ENCODE measurements around the gene RAMACL.

The RAMACL gene

DNA sequence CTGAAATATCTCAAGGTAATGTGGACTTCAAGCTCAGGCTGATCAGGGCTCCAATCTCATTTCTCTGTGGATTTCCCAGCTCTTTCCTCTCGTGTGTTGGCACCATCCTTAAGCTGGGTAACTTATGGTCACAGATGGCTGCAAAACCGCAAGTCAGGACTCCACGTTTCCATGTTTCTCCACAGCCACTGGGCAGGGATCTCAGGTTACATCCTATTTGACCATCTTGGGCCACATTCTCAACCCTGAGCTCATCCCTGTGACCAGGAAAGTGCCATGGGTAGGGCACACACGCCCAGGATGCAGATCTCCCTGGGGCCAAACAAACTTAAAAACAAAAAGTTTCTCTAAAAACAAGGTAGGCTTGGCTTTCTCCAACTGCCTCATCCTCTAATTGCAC, 25.2 kb upstream of the RAMACL start:
- DNase-seq (ENCODE audit: low spot score), result no peak
- Histone ChIP-seq H3K27ac (no peak overlapping the region), H3K4me3 (no peak overlapping the region)
- TF ChIP-seq, protein P1, sequence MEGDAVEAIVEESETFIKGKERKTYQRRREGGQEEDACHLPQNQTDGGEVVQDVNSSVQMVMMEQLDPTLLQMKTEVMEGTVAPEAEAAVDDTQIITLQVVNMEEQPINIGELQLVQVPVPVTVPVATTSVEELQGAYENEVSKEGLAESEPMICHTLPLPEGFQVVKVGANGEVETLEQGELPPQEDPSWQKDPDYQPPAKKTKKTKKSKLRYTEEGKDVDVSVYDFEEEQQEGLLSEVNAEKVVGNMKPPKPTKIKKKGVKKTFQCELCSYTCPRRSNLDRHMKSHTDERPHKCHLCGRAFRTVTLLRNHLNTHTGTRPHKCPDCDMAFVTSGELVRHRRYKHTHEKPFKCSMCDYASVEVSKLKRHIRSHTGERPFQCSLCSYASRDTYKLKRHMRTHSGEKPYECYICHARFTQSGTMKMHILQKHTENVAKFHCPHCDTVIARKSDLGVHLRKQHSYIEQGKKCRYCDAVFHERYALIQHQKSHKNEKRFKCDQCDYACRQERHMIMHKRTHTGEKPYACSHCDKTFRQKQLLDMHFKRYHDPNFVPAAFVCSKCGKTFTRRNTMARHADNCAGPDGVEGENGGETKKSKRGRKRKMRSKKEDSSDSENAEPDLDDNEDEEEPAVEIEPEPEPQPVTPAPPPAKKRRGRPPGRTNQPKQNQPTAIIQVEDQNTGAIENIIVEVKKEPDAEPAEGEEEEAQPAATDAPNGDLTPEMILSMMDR (IDR thresholded peaks at IDR 0.05), result no peak

DNA sequence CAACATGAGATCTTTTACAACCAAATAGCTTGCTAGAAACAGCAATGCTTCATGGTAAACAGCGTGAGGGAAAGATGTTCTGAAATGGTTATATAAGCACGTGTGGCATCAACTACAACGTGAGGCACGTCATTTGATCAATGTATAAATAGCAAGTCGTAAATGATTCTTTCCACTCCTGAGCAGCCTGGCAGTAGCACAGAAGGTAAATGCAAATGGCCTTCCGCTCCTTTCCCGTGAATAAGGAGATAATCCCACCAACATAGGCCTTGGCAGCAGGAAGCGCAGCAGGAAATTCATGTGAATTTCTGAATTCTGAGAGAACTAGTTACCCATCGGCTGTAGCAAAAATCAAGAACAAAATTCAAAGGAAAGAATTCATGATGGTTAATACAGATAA, 23.6 kb upstream of the RAMACL start:
- H3K27ac ChIP-seq, result no peak overlapping the region
- H3K4me3 ChIP-seq, result no peak overlapping the region
- TF ChIP-seq, protein P1 (IDR thresholded peaks at IDR 0.05), result no peak
- no peak for DNase-seq (ENCODE audit: low spot score)

DNA sequence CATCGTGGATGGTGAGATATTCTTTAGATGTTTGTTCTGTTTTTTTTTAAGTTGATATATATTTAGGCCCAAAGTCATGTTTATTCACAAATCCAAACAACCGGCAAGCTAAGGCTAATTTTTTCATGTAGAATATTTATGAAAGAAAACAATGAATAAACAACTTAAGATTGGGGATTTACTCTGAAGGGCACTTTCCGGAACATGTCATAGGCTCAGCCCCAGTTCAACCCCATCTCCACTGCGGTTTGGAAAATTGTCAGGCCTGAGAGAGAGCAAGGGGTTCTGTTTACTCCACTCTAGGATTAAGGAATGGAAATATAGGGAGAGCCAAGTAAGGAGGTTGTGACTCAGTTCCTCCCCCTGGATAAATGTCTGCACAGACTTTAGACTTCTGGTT, 22.3 kb upstream of the RAMACL start:
- TF ChIP-seq, protein P1 (IDR thresholded peaks at IDR 0.05), result no peak
- no peak for DNase-seq (ENCODE audit: low spot score)
- no peak overlapping the region for H3K27ac ChIP-seq
- no peak overlapping the region for H3K4me3 ChIP-seq

DNA sequence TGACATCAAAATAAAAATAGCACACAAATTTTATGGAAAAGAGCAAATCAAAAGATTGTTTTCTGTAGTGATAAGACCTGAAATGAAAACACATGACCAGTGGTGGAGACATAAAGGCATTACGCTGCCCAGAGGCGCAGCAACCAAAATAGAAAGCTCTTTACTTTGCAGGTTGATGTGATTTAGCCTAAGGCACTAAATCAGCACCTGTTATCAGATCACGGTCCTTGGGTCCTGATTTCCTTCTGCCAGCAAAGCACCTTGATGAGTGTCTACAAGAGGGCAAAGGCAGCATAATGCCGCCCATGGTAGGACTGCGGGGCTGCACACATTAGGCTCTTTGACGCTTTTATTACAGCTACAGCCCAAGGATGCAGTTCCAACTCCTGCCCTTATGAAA, 19.3 kb upstream of the RAMACL start:
- Histone ChIP-seq H3K27ac (no peak overlapping the region), H3K4me3 (no peak overlapping the region)
- DNase-seq (ENCODE audit: low spot score), result no peak
- TF ChIP-seq, protein P1 (IDR thresholded peaks at IDR 0.05), result no peak

DNA sequence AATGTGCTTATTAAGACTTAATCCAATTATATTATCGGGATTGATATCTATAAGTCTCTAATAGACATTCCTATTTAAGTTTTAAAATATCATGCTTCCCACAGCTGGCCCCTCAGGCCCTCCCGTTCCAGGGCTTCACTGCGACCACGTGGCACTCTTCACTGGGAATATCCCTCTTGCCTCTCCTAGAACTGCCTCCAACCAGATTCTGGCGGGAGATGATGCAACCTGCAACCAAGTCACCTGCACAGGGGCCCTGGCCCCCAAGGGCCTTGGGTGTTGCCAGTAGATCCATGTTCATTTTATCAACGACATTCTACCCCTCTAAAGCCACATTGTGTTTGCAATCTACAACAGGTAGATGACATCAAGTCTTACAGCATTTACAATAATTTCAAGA, 18.4 kb upstream of the RAMACL start:
- H3K4me3 ChIP-seq, result no peak overlapping the region
- DNase-seq (ENCODE audit: low spot score), result no peak
- no peak overlapping the region for H3K27ac ChIP-seq
- TF ChIP-seq, protein P1 (IDR thresholded peaks at IDR 0.05), result no peak

DNA sequence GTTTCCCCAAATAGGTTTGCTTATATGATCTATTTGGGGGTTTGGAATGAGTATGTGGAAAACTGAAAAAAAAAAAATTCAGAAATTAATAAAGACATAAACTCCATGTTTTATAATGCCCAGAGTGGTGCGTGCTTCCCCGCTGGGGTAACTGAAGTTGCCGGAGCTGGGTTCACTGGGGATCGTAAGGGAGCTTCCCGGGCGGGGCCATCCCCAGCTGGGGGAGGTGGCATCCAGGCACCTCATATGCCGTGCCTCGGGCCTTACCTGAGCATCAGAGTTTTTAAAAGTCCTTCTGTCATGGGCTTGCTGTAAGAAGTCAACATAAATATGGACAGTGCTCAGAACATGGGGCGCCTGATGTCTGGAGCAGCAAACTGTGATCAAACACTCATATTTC, 17.9 kb upstream of the RAMACL start:
- TF ChIP-seq, protein P1 (IDR thresholded peaks at IDR 0.05), result no peak
- no peak for DNase-seq (ENCODE audit: low spot score)
- Histone ChIP-seq H3K4me3 (no peak overlapping the region), H3K27ac (no peak overlapping the region)

DNA sequence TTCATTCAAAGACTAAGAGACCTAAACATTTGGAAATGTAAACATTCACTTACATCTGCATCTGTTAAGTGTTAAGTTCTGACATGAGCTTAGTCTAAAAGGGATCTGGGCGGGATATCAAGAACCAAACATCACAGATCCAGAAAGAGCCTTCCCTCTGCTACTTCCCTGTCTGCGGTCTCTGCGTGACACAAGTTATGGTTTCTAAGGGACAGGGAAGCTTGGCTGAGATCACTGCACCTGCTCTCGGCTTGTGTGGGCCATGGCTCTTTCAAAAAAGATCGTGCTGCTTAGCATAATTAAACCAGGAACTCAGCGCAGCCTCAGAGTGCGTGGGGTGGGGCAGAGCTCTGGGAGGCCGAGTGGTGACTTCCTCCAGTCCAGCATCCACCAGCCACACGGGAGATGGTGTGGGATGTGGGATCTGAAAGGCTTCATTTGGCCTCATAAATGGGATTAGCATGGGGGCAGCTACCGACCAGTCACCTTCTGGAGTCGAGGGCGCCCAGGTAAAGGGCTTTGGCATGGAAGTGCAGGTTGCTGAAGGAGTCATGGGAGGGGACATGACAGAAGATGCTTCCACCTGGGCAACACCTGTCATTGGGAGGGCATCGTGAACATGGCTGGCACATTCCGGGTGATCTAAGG, 16.7 kb upstream of the RAMACL start:
- no peak overlapping the region for H3K4me3 ChIP-seq
- TF ChIP-seq, protein P1 (IDR thresholded peaks at IDR 0.05), result no peak
- no peak overlapping the region for H3K27ac ChIP-seq
- DNase-seq (ENCODE audit: low spot score), result no peak

All from coronary artery (tissue), 2 donors.